GM21367 (cell line): ENCODE measurements around the gene SRR.
"Not testable (repeated sequence)": the region's sequence is repeated elsewhere in the genome, so short reads cannot be mapped to it uniquely, and the experiment has no call there.

Source experiments
- ATAC-seq: cut with Tn5 transposase; IDR thresholded peaks from one replicate; pipeline ENCODE4 v1.9.1; 2021; ENCODE audit not compliant: unreplicated experiment

SRR gene

DNA sequence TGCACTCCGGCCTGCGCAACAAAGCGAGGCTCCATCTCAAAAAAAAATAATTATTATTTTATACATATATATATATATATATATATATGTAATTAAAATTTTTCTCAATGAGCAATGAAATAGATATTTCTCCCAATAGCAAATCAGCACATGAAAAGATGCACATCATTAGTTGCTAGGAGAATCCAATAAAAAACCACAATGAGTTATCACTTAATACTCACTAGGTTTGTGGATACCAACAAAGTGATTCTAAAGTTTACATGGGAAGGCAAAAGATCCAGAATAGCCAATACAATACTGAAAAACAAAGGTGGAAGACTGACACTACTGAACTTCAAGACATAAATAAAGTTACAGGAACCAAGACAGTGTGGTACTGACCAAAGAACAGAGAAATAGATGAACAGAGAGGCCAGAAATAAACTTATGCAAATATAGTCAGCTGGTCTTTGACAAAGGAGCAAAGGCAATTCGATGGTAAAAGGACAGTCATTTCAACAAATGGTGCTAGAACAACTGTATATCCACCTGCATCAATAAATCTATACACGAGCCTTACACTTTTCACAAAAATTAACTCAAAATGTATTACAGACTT, 13.8 kb upstream of the SRR start:
- ATAC-seq = no peak

DNA sequence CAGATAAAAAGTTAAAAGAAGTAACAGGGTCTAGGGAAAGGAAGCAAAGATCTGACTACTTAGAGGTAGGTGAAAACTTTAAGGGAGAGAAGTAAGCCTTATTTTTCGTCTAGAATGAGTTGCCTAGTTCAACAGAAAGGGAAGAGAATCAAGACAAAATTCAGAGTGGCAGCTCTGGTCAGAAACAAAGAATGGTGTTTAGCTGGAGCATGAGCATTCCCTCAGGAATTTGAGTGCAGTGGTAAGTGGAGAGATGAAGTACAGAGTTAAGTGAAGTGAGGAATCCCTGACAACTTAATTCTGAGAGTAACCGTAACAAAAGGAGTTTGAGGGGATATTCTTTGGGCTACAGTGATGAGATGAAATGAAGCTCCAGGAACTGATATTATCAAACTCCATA, 11.7 kb upstream of the SRR start:
- no peak for ATAC-seq

DNA sequence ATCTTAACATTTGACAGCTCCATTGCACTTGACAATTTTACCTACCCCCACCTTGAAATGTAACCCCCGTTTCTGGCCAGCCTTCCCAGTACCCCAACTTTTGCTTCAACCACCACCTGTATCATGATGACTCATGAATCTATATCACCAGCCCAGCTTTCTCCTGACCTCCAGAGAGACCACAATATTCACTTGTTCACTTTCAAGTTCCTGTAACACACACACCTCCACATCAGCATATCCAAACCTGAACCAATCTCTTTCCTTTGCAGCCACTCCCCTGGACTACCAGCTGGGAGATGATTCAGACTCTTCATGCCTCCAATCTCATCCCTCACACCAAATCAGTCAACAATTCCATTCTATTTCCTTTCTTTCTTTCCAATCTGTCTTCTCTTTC, 8.2 kb upstream of the SRR start:
- no peak for ATAC-seq

DNA sequence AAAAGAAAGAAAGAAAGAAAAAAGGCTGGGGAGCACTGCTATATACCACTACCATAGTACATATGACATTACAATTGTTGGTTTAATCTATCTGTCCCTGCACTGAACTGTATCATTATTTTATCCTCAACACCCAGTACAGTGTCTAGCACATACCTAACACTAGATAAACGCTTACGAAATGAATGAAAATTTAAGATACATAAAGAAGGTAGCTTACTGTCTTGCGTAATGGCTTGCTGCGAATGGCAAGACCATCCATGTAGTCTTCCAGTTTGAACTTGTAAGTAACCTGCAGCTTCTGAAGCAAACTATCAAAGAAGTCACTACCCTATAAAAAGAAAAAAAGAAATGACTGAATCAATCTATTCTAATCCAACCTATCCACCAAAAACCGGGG, 6.7 kb upstream of the SRR start:
- ATAC-seq = no peak

DNA sequence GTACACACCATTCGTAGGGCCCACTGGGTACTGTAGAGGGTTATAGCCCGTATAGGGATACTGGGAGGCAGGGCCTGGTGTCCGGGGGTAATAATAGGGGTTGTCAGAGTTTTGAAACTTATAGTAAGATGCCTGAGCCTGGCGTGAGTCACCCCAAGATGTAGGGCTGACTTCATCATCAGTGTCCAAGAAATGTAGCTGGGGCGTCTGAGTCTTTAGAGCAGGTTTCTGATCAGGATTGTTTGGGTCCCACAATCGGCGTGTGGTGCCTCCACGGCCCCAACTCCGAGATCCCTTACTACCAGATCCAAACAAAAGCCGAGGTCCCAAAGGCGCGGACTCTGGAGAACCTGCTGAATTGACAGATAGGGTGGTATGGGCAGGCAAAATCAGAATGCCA, 4.6 kb upstream of the SRR start:
- no peak for ATAC-seq

DNA sequence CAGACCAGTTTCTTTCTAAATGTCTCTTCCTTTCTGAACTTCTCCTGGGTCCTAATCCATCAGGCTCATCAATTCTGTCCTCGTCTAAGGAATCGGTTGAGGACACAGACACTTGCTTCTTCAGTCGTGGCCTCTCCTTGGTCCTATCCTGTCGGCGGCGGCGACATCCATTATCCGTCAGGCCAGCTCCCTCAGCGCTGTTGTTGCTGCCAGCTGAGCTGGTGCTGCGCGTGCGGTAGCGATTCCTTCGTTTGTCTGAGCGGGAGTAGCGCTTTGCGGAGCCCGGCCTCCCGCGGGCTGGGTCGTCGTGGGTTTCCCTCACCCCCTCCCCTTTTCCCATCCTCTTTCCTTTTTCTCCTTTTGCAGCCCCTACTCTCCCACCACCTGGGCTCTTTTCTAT, 4.0 kb upstream of the SRR start:
- ATAC-seq = no peak

DNA sequence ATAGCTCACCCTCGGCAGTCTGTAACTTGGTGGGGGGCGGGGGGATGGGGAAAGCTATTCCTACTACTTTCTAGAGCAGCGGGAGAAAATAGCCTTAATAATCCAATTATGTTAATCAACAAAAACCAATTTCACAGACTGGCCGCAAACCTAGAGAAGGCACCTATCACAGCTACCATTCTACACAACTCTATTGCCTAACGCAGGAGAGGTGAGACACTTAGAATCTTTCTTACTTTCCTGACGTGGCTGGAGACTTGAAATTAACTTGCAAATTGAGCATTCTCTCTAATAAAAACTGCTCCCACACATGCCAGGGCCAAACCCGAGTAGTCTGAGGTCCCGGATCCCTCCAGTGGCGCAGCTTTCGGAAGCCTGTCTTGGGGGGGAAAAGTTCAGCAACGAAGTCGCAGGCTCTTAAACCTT, 959 bp upstream of the SRR start:
- ATAC-seq = peak; percentile 6

DNA sequence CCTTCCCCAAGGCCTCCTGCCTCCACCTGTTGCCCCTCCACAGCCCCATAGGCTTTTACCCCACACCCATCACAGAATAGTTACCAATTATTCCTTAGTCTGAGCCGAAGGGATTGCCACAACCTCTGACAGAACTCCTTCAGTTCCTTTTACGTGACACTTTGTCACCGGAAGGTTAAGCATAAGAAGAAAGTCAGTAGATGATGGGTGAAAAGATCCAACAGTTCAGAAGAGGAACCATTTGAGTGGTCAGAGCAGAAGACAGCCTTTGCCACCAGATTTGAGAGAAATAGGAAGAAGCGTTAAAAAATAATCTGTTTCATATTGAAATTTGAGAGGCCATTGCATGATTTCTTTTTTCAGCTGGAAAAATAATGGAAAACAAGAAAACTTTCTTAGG, 1.2 kb downstream of the SRR start:
- ATAC-seq = no peak

DNA sequence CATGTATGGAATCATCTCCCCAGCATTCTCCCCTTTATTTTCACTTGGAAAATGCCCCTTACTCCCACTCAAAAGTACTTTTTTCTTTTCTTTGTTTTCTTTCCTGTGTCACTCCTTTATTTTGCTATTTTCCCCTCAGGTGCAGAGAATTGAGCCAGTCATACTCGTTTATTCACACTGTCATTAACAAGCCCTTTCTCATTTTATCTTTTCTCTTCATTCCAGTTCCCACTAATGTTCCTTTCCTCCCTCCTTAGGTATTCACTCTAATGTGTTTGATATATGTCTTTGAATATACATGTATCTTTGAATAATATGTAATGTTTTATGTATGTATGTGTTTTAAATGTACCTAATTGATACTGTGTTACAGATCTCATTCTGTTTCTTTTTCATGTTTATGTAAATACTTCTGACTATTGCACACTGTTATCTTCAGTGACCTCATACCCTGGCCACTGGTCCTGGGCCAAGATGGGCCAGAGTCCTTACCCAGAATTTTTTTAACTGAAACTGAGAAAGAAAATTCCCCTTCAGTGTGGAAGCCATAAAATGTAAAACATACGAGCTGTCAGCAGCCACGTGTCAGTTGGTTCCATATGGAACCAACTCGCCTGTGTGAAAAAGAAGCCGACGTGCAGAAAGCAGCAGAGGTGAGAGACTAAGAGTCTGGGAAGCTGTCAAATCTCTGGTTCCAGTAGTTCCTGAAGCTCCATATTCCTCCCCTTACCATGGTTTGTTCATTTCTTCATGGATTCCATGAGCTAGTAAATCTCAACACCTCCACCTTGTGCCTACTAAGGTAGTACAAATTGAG, 5.8 kb downstream of the SRR start:
- ATAC-seq = no peak

DNA sequence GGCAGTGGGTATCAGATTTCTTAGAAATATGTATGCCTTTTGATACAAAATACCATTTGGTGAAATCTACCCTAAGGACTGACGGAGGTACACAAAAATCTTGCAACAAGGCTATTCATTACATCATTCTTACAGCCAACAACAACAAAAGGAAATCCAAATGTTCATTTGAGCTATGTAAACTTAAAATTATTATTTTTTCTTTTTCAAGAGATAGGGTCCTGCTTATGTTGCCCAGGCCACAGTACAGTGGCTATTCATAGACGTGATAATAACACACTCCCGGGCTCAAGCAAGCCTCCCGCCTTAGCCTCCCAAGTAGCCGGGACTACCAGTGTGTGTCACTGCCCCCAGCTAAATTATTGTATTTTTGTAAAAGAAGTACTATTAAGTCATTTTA, 9.0 kb downstream of the SRR start:
- ATAC-seq = no peak

DNA sequence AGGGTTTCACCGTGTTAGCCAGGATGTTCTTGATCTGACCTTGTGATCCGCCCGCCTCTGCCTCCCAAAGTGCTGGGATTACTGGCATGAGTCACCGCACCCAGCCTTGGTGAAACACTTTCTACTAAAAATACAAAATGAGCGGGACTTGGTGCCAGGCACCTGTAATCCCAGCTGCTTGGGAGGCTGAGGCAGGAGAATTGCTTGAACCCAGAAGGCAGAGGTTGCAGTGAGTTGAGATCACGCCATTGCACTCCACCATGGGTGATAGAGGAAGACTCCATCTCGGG, 13.1 kb downstream of the SRR start:
- not testable (repeated sequence) for ATAC-seq

DNA sequence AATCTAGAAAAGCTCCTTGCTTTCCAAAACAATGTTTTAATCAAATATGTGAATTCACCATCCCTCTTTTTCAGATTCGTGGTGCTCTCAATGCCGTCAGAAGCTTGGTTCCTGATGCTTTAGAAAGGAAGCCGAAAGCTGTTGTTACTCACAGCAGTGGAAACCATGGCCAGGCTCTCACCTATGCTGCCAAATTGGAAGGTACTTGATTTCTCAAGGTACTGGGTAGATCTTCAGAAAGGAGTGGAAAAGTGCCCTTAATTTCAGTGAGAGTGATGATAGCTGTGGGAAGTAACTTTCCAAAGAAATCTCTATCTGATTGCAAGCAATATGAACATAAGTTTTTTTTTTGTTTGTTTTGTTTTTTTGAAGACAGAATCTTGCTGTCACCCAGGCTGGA, 14.0 kb downstream of the SRR start:
- ATAC-seq = no peak

DNA sequence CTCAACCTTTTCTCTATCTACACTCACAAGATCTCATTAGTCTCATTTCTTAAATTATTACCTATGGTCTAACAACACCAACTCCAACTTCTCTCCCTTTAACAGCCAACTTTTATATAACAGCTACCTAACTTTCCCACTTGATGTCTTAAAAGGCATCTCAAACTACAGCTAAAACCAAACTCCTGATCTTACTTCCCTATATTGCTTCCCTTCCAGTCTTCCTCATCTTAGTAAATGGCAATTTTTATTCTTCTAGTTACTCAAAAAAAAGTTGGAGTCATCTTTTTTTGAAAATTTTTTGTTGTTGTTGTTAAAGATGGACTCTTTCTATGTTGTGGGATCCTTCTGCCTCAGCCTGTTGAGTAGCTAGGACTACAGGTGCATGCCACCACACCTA, 15.3 kb downstream of the SRR start:
- no peak for ATAC-seq

DNA sequence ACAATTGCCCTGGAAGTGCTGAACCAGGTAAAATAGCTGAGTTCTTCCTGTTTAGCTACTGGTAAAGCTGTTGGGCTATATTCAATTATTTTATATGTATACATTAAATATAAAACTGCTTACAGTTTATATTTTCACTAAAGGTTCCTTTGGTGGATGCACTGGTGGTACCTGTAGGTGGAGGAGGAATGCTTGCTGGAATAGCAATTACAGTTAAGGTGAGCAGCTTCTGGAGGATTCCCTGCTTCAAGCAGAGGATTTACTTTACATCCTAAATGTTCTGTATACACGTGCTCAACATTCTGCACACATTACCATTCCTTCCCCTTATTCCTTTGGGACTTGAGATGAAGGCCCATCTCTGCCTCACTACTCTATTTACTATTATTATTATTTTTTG, 17.6 kb downstream of the SRR start:
- ATAC-seq = no peak

DNA sequence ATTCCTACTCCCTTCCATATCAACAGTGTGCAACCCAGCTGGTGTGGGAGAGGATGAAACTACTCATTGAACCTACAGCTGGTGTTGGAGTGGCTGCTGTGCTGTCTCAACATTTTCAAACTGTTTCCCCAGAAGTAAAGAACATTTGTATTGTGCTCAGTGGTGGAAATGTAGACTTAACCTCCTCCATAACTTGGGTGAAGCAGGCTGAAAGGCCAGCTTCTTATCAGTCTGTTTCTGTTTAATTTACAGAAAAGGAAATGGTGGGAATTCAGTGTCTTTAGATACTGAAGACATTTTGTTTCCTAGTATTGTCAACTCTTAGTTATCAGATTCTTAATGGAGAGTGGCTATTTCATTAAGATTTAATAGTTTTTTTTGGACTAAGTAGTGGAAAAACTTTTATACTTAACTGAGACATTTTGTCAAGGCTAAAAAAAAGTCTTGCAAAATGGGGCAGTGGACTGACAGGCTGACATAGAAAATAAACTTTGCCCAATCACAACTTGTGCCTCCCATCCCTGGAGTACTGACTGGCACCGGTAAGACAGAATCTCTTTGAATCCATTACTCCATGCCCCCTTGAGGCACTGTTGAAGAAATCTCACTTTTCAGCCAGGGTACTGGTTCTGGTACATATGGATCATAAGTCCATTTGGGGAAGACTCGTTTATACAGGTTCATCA, 20.0 kb downstream of the SRR start:
- ATAC-seq = no peak

DNA sequence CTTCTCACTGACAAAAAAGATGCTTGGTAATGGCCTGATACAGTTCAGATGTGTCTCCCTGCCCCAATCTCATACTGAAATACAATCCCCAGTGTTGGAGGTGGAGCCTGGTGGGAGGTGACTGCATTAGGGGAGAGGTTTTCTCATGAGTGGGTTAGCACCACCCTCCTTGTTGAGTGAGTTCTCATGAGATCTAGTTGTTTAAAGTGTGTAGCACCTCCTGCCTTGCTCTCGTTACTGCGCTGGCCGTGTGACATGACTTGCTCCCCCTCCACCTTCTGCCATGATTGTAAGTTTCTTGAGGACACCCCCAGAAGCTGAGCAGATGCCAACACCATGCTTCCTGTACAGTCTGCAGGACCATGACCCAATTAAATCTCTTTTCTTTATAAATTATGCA, 27.6 kb downstream of the SRR start:
- no peak for ATAC-seq

DNA sequence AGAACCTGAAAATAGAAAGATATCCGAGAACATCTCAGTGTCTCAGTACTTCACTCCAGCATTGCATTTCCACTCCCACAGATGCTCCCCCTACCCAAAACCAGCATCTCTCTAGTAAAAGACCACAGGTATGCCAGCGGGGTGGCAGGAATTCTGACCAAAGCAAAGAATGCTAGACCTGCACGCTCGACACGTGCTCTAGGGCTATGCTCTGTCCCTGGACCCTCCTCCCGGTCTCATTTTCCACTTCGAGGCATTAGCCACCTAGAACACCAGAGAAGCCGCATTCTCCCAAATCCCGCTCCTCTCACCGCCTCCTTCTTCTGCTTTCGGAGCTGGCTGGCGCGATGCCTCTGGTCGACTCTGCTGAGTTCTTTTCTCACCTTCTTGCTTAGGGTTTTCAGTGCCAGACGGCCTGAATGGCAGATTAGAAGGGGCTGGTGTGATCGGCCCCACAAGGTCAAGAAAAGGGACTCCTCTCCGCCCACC, 32.0 kb downstream of the SRR start:
- no peak for ATAC-seq

DNA sequence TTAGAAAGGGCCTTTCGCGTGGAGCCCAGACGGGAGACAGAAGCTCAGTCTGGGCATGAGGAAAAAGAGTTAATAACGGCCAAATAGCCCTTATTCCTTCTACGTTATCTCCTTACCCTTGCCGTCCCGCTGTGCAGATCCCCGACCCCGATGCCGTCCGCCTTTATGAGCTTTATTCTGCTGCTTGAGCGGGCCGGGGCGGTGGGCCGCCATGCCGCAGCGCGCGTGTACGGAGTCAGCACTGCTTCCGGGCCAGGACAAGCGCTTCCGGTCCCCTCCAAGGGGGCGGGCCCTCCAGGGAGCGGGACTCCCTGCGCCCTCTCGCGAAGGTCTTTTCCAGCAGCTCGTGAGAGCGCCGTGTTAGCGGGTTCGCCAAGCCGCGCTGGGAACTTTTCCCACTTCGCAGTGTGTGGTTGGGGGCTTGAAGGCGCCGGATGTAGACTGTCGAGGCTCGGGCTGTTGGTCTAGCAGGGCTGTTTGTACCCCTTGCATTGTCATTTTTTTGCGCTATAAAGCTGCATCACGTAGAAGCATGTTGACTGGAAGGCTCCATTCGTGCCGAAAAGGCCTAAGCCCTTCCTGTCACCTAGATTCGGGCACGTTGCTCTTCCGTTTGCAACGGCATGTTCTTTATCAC, 32.6 kb downstream of the SRR start, which contains the start of gene TSR1:
TSS of gene TSR1 (minus strand) at position 243 of the 637 bp plus-strand sequence. CDS start at position 213, 30 bp downstream.
- peak; percentile 81 for ATAC-seq

DNA sequence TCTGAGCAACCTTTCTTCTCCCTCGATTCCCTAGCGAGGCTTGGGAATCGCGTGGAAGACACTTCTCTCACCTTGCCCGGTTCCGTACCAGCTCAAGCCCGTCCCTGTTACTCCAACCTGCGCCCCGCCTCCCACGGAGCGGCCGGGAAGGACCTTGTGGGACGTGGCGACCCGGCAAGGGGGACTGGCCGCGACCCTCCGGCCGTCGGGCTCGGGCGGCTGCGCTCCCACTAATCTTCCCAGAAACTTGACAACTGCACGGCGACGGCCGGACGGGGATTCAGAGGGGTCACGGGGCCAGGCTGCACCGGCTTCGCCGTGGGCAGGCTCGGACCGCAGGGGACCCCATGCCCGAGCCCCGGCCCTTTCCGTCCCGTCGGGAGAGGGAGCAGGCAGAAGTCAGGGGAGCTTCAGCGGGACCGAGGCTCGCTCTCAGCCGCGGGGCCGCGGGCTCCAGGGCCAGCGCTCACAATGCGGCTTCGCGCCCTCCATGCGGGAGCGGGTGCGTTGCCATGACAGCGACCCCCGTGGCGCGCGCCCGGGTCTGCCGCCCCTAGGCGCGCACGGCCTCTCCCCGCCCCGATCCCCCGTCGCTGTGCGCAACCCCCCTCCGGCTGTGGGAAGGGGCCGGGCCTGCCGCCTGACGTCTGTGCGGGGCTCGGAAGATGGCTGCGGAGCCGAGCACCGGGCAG, 33.2 kb downstream of the SRR start, which contains the start of gene SGSM2:
TSS of gene SGSM2 (plus strand) at position 650 of the 692 bp plus-strand sequence. CDS start 188 bp downstream, outside the sequence.
- no peak for ATAC-seq

DNA sequence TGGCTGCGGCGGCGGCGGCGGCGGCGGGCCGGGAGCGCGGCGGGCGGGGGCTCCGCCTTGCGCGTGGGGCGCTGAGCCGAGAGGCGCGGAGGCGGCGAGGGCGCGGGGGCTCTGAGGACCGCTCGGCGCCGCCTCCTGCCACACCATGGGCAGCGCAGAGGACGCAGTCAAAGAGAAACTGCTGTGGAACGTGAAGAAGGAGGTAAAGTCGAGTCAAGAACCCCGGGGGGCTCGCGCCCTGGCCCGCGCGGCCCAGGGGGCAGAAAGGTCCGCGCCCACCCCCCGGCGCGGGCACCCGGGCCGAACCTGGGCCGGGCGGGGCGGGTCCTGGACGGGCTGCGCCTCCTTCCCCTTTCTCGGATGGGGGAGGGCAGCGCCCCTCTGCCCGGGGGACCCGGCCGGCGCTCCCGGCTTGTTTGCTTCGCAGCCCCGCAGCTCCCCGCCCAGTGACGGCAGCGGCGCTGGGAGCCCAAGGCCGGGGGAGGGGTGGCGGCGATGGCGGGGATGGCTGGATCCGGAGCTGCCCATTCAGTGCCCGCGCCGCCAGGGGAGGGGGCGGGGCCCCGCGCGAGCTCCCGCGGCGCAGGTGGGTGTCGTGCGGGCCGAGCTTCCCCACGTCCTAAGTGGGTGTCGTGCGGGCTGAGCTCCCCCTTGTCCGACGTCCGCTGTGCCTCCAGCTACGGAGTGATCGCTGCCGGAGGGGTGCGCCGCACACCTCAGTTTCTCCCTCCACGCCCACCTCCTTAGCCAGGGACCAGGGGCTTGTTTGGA, 34.0 kb downstream of the SRR start:
- no peak for ATAC-seq
